ENCODE results near the gene SLC25A5. TPM values are rescaled to one million over a fixed set of nuclear protein-coding genes. Genes with fewer than 3 reads are reported as not detected.
"Not testable (repeated sequence)": the region's sequence is repeated elsewhere in the genome, so short reads cannot be mapped to it uniquely, and the experiment has no call there.

SLC25A5 gene
- total RNA-seq: 208 TPM

DNA sequence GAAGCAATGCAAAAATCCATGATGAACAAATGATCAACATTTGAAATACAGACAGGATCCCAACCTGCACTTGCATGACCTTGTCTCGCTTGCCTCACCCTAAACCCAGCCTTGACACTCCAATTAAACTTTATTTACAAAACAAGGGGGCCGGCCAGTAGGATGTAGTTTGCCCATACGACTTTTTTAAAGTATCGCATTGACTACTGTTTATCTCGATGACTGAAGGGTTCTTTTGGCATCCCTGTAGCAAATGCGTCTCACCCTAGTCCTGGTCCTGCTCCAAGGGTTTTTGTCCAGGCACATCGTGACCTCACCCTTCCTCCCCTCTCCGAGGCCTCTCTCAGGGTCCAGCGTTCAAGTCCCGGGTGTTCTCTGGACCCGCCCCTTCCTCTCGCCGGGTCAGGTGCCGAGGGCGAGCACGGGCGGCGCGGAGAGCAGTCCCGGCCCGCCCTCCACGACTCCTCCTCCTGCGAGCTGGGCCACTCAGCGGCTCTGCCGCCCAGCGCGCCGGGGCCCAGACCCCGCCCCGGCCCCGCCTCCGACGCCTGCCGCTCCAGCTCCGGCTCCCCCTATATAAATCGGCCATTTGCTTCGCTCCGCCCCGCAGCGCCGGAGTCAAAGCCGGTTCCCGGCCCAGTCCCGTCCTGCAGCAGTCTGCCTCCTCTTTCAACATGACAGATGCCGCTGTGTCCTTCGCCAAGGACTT is at the start of gene SLC25A5:
SLC25A5 (plus strand) TSS at position 603 of the 709 bp plus-strand sequence; CDS start at position 675, 72 bp downstream.
- ATAC-seq (peak; percentile 89), DNase-seq (ENCODE audit: low spot score) (peak; percentile 90)

DNA sequence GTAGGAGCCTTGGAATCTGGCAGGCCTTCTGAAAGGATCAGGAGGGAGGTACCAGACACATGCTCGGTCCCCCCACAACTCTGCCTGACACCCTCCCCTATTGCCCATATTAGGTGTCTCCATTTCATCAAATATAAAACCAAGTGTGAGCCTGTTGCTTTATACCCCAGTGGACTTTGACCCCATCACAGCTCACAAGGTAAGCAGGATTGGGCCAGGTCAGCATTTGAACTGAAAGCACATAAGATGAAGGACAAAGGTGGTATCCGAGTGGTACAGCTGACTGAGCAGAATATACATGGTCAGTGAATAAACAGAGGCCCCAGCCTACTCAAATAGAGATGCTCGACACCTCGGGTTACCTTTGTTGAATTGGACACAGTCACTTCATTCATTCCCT is 49.1 kb upstream of the SLC25A5 start:
- ATAC-seq (peak; percentile 86), DNase-seq (ENCODE audit: low spot score) (peak; percentile 48)

DNA sequence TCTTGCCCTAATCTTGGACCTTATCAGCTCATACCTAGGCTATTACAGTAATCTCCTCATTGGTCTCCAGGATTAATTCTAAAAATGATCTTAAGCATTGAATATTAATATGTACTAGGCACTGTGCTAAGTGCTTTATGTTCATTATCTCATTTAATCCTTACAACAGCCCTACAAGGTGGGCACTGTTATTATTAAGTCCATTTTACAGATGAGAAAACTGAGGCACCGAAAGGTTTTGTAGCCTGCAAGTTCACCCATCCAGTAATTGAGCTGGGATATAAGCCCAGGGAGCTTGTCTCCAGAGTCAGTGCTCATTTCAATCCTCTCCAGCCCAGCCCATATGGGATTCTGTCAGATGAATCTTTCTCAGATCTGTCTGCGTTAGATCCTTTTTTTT is 48.3 kb upstream of the SLC25A5 start:
- DNase-seq (ENCODE audit: low spot score): no peak
- no peak for ATAC-seq

DNA sequence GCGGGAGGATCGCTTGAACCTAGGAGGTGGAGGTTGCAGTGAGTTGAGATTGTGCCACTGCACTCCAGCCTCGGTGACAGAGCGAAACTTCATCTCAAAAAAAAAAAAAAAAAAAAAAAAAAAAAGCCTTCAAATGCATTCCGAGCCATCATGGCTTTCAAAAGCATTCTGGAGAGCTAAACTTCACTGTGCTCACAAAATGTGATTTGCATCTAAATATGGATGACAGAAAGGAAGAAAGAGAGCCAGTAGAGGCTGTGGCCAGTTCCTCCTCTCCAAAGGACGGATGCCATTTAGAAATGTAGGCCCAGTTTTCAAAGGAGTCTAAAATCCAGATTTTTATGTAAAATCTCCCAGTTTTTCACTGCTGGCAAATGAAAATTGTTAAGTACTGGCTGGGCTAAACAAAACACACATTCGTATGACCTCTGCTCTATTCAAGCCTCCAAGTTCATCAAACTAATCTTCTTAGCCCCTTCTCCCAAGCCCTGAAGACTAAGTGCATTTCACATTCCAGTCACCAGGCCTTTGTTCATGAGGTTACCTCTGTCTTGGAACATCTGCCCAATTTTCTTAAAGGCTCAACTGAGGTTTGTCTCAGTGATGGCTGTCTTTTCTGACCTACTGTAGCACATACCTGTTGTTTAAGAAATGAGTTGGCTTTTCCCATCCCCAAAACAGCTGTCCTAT is 47.1 kb upstream of the SLC25A5 start:
- DNase-seq (ENCODE audit: low spot score) (no peak), ATAC-seq (no peak)

DNA sequence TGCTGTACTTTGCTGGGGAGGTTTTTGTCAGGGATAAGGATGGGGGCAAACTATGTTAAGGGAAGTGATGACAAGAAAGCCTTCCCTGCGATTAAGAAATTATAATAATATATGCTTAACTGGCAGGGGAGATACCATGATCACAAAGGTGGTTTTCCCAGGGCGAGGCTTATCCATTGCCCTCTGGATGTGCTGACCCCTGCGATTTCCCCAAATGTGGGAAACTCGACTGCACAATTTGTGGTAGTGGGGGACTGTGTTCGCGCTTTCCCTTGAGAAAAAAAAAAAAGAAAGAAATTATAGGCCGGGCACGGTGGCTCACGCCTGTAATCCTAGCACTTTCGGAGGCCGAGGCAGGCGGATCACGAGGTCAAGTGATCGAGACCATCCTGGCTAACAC is 44.6 kb upstream of the SLC25A5 start:
- DNase-seq (ENCODE audit: low spot score): no peak
- no peak for ATAC-seq

DNA sequence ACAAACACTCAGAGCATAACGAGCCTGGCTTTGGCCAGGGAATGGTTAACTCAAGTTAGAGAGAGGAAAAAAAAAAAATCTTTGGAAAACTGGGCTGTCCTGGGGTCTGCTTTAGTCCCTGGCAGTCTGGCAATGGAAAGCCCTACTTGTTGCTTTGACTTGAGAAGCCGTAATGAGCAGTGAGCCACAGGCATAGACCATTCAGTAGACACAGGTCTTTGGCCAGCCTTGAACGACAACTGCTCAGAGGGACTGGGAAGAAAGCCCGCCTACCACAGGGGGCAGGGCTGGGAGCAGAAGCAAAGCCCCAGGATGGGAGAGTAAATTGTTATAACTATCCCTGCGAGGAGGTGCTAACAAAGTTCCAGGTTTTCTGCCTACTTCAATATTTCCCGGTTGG is 43.2 kb upstream of the SLC25A5 start:
- DNase-seq (ENCODE audit: low spot score) (no peak), ATAC-seq (no peak)

DNA sequence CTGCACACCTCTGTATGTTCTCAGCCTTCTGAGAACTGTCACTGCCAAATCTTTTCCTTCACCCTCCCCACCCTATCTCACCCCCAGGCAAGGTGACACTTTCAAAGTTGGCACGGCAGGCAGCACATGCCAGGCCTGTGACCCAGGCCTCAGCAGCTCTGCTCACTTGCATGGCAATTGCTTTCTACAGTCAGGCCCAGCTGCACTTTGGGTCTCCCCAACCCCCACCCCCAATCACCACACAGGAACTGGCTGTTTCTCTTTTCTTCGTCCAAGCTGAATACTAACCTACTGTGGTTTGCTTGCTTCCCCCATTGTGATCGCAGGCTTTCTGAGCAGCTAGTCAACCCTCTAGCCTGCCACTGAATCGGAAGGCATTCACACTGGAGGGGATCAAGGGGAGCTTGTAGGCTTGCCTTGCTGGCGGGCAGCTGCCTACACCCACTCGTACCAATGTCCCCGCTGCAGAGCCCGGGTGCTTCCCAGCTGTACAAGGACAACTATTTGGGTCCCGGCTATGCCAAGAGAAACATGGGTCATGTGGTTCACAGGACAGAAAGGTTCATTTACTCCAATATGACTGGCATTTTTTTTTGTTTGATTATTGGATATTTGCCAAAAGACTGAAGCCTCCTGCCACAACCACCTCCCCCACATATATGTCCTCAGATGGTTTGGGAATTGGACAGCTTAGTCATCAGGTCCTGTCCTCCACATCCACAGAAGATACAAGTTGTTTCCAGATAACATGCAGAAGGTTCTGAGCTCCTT is 41.0 kb upstream of the SLC25A5 start:
- ATAC-seq: peak; percentile 90
- DNase-seq (ENCODE audit: low spot score): peak; percentile 58

DNA sequence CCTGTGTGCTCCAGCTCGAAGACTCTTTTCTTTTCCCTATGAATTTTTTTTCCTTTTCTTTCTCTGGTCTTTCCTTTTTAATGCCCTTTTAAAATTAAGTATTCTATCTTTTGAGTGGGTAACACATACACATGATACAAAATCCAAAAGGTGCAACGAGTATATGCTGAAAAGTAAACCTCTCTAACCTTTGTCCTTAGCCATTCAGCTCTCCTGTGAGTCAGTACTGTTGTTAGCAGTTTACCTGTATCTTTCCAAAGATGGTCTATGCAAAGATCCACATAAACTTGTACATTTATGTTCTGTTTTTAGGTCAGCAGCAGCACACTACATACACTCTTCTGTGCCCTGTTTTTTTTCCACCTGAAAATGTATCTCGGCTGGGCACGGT is 40.5 kb upstream of the SLC25A5 start:
- ATAC-seq (peak; percentile 61), DNase-seq (ENCODE audit: low spot score) (no peak)

DNA sequence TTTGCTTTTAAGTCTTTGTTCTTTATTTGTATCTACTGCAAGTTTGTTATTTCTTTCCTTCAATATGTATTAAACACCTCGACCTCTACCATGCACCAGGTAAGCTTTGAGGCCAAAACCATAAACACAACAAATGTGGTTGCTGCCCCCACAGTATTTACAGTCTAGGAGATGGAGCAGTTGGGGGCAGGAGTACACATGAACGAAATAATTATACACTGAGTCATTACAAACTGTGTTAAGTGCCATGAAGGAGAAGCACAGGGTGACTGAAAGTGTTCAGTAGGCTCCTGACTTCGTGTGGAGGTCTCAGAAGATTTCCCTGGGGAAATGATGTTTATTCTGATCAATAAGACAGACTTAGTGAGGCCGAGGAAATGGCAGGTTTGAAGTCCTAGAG is 38.8 kb upstream of the SLC25A5 start:
- ATAC-seq: no peak
- DNase-seq (ENCODE audit: low spot score): no peak

DNA sequence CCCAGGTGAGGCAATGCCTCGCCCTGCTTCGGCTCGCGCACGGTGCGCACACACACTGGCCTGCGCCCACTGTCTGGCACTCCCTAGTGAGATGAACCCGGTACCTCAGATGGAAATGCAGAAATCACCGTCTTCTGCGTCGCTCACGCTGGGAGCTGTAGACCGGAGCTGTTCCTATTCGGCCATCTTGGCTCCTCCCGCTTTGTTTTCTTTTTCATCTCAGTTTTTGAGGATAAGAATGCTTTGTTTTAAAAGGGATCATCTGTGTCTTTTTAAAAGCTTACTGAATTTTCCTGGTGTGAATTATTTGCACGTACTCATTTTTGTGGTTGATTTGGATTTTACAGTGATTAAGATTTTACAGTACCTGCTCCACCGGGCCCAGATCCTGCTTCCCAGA is 26.9 kb upstream of the SLC25A5 start:
- ATAC-seq; DNase-seq (ENCODE audit: low spot score): not testable (repeated sequence)

DNA sequence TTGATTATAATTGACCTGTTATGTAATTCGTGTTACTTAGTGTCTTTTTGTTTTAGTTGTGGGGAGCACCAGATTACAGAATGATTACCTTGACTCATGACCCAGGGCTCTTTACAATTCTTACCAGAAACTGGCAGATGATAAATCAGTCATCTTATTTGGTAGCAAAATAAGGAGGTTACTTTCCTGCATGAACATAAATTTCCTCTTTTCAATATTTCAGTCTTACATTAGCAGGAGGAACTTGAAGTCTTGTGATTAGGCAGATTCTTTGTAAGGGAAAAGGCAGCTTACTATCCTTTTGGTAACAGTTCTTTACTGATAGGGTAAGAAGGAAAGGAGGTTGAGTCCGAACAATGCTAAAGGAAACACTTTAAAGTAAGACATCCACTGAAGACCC is 26.0 kb upstream of the SLC25A5 start:
- ATAC-seq: no peak

DNA sequence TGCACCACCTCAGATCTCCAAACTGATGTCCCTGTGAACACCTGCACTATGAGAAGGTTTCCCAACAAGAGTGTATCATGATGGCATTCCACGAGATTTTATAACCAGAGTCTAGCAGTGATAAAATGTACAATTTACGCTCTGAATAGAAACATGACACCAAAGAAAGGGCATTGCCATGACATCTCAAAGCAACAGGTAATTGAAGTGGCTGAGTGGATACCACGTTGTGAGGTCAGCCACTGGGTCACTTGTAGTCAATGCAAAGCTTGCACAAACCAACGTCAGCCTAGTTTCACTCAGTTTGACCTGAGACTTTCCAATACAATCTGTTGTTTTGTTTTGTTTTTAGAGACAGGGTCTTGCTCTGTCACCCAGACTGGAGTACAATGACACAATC is 15.0 kb upstream of the SLC25A5 start:
- ATAC-seq (no peak), DNase-seq (ENCODE audit: low spot score) (no peak)

More for the DNA sequence above, 26.0 kb upstream of the SLC25A5 start:
- DNase-seq (ENCODE audit: low spot score): no peak

DNA sequence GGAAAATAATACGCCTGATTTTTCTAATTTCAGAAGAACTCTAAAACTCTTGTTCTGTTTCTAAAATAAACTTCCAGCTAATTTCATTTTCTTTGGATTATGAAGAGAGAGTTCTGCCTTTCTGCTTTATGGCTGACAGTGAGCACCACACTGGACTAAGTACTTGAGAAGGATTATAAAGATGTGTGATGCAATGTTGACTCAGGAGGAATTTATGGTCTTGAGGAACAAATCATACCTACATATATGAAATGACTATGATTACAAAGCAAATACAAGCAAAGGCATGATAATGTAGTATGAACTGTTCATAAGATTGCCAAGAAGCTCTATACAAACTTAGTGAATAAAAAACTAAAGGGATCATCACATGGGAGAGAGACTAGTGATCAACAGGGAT is 13.0 kb upstream of the SLC25A5 start:
- no peak for ATAC-seq
- no peak for DNase-seq (ENCODE audit: low spot score)

DNA sequence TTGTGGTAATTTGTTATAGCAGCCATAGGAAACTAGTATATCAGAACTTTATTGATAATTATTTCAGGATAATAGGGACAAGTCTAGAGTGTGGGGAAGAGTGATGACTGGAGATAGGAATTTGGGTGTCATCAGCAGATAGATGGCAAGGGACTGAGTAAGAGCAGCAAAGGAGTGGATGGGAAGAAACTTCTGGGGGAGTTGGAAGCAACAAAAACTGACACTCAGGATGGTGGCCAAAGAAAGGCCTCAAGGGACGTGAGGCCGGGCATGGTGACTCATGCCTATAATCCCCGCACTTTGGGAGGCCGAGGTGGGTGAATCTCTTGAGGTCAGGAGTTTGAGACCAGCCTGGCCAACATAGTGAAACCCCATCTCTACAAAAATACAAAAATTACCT is 9.1 kb upstream of the SLC25A5 start:
- DNase-seq (ENCODE audit: low spot score) (no peak), ATAC-seq (no peak)

DNA sequence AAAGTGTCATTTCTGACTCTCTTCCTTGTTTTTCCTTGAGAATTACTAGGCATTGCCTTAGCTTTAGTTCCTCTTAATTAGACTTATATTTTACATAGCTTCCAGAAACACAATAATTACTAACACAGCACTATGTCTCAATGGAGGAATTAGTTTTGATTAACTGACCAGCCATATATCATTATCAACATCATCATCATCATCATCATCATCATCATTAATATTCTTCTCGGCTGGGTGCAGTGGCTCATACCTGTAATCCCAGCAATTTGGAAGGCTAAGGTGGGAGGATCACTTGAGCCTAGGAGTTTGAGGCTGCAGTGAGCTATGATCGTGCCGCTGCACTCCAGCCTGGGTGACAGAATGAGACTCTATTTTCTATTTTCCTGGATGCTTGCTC is 2.7 kb upstream of the SLC25A5 start:
- ATAC-seq (no peak), DNase-seq (ENCODE audit: low spot score) (no peak)

DNA sequence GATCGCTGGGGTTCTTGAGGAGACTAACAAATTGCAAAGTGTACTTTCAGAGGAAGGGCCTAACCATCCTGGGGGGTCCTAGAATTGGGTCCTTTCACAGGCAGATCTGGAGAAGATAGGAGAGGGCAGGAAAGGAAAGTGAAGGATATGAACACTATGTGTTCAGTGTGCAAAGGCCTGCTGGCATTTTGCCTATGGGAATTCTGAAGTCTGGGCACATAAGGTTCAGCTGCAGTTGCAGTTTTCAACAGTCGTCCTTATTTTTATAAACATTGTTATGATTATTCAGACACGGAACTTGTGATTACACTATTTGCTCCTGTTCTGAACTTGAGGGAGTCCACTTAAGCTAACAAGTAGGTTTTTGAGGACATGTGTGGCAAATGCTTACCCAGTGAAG is 1.3 kb upstream of the SLC25A5 start:
- ATAC-seq (no peak), DNase-seq (ENCODE audit: low spot score) (no peak)

DNA sequence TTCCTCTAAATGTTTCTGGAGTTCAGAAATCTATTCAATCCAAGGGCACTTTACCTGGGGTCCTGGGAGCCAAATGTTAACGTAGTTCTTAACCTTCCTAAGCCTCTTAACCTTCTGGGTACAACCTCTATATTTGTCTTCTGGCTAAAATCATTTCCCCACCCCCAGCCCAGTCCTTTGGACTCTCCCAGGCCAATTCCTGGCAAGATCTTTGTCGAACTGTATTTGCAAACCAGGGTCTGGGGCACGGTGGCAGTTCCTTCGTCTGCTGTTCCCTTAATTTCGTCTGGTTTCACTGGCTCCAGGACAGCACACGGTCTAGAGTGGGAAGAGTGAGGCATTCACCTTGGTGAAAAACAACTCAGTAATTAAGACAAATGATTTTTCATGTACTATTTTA is 811 bp upstream of the SLC25A5 start:
- ATAC-seq (peak; percentile 30), DNase-seq (ENCODE audit: low spot score) (peak; percentile 57)

DNA sequence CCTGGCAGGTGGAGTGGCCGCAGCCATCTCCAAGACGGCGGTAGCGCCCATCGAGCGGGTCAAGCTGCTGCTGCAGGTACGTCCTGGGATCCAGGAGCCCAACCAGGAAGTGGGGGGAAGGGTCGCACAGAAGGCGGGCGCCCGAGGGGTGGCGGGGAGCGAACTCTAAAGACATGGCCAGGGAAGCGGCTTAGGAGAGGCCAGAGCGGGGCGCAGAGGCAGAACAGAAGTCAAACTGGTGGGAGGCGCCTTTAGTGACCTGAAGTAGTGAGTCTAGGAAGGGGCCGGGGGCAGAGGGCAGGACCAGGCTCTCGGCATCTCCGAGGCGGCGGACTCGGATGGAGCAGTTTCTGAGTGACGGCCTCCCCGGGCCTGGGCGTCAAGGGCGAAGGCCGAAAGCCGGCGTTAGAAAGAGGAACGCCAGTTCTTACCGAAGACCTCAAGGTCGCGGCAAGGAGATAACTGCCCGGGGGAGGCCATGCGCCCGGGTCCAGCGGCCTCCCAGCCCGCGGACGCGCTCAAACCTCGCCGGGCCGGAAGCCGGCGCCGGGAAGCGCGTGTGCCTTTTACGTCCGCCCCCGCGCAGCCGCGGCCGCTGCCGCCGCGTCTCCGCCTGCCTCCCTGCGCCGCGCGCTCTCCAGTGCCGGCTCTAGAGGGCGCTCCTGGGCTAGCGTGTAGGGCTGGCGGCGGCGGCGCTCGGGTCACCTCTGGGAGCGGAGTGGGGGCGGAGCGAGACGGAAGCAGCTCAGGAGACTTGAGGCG is 488 bp downstream of the SLC25A5 start:
- ATAC-seq: peak; percentile 81
- peak; percentile 83 for DNase-seq (ENCODE audit: low spot score)

DNA sequence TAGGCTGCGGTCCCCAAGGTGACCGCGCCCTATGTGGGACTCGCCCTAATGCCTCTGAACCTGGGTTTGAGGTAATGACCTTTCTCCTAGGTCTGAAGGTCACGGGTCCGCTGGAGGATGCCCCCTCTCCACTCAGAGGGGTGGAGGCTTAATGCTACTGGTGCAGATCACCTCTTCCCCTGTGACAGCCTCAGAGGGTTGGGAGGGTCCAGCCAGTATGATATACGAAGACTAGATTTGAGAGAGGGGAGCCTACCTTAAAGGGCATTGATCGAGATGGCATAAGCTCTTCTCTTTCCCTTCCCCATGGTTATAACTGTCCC is 1.0 kb downstream of the SLC25A5 start:
- DNase-seq (ENCODE audit: low spot score): no peak
- no peak for ATAC-seq

DNA sequence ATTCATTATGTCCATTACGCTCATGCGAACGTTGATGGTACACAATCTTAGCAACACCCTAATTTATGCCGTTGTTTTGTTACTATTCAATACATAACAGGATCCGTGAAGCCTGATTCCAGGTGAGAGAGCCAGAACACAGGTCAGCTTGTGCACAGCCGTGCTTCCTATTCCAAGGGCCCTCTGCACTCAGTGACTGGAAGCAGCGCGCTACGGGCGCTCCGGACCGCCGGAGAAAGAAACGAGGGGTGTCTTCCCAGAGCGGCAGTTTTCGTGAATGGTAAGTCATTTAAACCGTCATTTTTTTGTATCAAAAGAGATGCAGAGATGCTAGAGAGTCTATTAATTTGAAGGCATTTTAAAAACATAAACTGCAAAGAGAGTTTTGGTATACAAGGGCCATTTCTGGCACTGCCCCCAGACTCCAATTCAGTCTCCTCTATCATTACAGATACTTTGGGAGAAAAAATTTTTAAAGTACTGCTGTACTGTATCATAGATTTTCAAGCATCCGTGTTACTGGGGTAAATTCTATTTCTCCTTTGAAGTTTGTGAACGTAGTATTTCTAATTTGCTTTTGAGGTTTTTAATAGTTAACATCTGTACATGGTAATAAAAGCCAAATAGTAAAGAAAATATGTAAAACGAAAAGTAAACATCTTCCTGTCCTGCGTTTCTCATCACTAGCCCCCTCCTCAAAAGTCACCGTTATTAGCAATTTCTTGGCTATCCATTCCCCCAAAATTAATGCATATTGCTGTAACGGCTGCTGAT is 6.6 kb downstream of the SLC25A5 start:
- DNase-seq (ENCODE audit: low spot score) (no peak), ATAC-seq (no peak)
